HepG2 (cell line): Measurements from ENCODE around the gene ELOVL6. TPM values are rescaled to one million over a fixed set of nuclear protein-coding genes. Genes with fewer than 3 reads are reported as not detected.

Experiments used
- ATF1 ChIP-seq: IDR thresholded peaks from 2 replicates; pipeline ENCODE4 v1.6.1; 2016; ENCODE audit warnings: mild to moderate bottlenecking, control low read depth
- CAMTA2 ChIP-seq: sonication (generic); formaldehyde crosslinking; IDR thresholded peaks from 2 replicates; pipeline ENCODE4 v1.4.0; 2020; ENCODE audit warnings: mild to moderate bottlenecking, missing genetic modification reagents, borderline replicate concordance
- RAD21 ChIP-seq: fragments of 450-650 bp; formaldehyde crosslinking; IDR thresholded peaks from 2 replicates; pipeline ENCODE4 v1.5.0; 2020; ENCODE audit warnings: mild to moderate bottlenecking
- REL ChIP-seq: sonication (generic); formaldehyde crosslinking; conservative IDR thresholded peaks from 2 replicates; pipeline ENCODE4 v1.8.0; 2022; ENCODE audit warnings: mild to moderate bottlenecking, missing genetic modification reagents, moderate library complexity
- ZNF558 ChIP-seq: sonication (generic); formaldehyde crosslinking; IDR thresholded peaks from 2 replicates; pipeline ENCODE4 v1.9.0; 2022; ENCODE audit warnings: mild to moderate bottlenecking, missing genetic modification reagents, borderline replicate concordance
- polyA plus RNA-seq, 8 experiments: library from polyadenylated mRNA; depleted of rRNA in 3 of 8; stranded (reverse) in 7 of 8; unstranded in 1 of 8; fragments of >200 nt; fragmentation: Illumina TruSeq in 4 of 8; extraction: Trizol in 4 of 8; gene quantifications; 2 replicates each; pipeline versions ENCODE4 v1.2.1 to v1.2.3, GENCODE V29; 2011 to 2016; ENCODE audit warnings: low read depth in 4 of 8, missing spikeins in 1 of 8, mixed read lengths in 1 of 8; ENCODE audit not compliant: insufficient read depth in 1 of 8
- total RNA-seq, 5 experiments: library from RNA; depleted of rRNA; stranded (reverse); fragments of >200 nt; fragmentation: Illumina TruSeq; extraction: Trizol; gene quantifications; 2 replicates each; pipeline ENCODE4 v1.2.3, GENCODE V29; 2016; ENCODE audit warnings: low read depth in 1 of 5
- TF ChIP-seq, protein P1 (sequence below): sonication (generic); formaldehyde crosslinking; conservative IDR thresholded peaks from 2 replicates; pipeline ENCODE4 v1.4.0; 2020; ENCODE audit warnings: missing genetic modification reagents
- TF ChIP-seq, protein P2 (sequence below): sonication (generic); formaldehyde crosslinking; IDR thresholded peaks from 2 replicates; pipeline ENCODE4 v1.4.0; 2020; ENCODE audit warnings: mild to moderate bottlenecking, missing genetic modification reagents
- TF ChIP-seq, protein P3 (sequence below): sonication (generic); formaldehyde crosslinking; IDR thresholded peaks from 2 replicates; pipeline ENCODE4 v1.5.1; 2020; ENCODE audit warnings: missing genetic modification reagents, mild to moderate bottlenecking, borderline replicate concordance

The ELOVL6 gene
- total and polyA plus RNA-seq, 2 of the 13 experiments (the other 11 are each of a cell fraction or from before 2014, with no cell fraction given) = 14.1 to 23.2 TPM

DNA sequence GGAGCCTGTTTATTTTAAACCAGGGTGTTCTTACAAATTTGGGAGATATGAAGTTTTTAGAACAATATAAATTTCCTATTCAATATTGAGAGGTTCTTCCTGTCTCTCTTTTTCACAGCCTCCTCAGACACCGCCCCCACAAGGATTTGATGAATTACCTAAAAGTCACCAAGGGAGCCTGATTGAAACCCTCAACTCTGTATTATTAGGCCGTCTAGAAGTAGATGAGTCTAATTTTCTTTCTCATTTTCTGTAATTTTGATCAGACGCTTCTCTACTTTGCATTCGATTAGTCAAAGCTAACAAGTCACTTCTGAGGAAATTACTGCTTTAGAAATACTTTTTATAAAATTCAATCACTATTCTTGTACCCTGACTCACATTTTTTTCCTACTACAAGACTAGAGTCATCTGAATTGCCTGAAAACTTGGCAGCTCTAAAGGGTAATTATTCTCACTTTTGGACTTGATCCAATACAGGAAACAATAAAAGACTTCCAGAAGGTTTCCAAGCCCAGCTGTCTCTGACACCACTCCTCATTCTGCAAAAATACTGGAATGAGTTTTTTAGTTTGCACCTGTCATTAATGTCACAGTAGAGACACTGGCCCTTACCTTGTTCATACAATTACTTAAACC is 111.2 kb downstream of the ELOVL6 start (continued):
- TF ChIP-seq, protein P1, sequence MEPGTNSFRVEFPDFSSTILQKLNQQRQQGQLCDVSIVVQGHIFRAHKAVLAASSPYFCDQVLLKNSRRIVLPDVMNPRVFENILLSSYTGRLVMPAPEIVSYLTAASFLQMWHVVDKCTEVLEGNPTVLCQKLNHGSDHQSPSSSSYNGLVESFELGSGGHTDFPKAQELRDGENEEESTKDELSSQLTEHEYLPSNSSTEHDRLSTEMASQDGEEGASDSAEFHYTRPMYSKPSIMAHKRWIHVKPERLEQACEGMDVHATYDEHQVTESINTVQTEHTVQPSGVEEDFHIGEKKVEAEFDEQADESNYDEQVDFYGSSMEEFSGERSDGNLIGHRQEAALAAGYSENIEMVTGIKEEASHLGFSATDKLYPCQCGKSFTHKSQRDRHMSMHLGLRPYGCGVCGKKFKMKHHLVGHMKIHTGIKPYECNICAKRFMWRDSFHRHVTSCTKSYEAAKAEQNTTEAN (CRISPR knock-in tag) = no peak
- TF ChIP-seq, protein P2, sequence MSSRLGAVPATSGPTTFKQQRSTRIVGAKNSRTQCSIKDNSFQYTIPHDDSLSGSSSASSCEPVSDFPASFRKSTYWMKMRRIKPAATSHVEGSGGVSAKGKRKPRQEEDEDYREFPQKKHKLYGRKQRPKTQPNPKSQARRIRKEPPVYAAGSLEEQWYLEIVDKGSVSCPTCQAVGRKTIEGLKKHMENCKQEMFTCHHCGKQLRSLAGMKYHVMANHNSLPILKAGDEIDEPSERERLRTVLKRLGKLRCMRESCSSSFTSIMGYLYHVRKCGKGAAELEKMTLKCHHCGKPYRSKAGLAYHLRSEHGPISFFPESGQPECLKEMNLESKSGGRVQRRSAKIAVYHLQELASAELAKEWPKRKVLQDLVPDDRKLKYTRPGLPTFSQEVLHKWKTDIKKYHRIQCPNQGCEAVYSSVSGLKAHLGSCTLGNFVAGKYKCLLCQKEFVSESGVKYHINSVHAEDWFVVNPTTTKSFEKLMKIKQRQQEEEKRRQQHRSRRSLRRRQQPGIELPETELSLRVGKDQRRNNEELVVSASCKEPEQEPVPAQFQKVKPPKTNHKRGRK (CRISPR knock-in tag) = no peak
- TF ChIP-seq REL (no peak), CAMTA2 (CRISPR knock-in tag) (no peak), RAD21 (CRISPR knock-in tag) (no peak), ZNF558 (no peak), ATF1 (no peak)
- TF ChIP-seq, protein P3, sequence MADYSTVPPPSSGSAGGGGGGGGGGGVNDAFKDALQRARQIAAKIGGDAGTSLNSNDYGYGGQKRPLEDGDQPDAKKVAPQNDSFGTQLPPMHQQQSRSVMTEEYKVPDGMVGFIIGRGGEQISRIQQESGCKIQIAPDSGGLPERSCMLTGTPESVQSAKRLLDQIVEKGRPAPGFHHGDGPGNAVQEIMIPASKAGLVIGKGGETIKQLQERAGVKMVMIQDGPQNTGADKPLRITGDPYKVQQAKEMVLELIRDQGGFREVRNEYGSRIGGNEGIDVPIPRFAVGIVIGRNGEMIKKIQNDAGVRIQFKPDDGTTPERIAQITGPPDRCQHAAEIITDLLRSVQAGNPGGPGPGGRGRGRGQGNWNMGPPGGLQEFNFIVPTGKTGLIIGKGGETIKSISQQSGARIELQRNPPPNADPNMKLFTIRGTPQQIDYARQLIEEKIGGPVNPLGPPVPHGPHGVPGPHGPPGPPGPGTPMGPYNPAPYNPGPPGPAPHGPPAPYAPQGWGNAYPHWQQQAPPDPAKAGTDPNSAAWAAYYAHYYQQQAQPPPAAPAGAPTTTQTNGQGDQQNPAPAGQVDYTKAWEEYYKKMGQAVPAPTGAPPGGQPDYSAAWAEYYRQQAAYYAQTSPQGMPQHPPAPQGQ (CRISPR knock-in tag) = no peak
